ENCODE data around the gene CFAP410. TPM values are rescaled to one million over a fixed set of nuclear protein-coding genes. Genes with fewer than 3 reads are reported as not detected.
A peak's percentile ranks its signal among the peaks of the same experiment; 100 is the strongest.
"Not testable (repeated sequence)": the region's sequence is repeated elsewhere in the genome, so short reads cannot be mapped to it uniquely, and the experiment has no call there.

CFAP410 gene
- total RNA-seq, 8 experiments from 2014 or later: 12.5 to 19.0 (median 16.7) TPM

- in situ Hi-C loops (cut with MboI; ENCODE audit: low pct_unique_long_range_greater_than_20kb in 2 of 9, low sequenced_read_pairs in 9 of 9, unreplicated experiment in 9 of 9): no loop called here
- Histone ChIP-seq H3K4me1 (replicated peaks in 1 of 2) (peaks cover 0 to 6% of the 10 kb centered on the region in 2 donors), H3K27ac (no peak overlapping the region), H3K4me3 (no peak overlapping the region)
- WGBS, 10 experiments: 100% methylated on average over 1 of the region's 13 CpGs; no CpG with 5 or more reads in 8 of the 10 experiments
- ATAC-seq (replicated peaks in 6 of 8): no peak
These were observed 25.7 kb downstream of the CFAP410 start for GRCh38 chr21:44313451-44313850.

- in situ Hi-C loops (cut with MboI; ENCODE audit: low pct_unique_long_range_greater_than_20kb in 2 of 9, low sequenced_read_pairs in 9 of 9, unreplicated experiment in 9 of 9): no loop called here
- Histone ChIP-seq H3K4me3 (no peak overlapping the region), H3K4me1 (replicated peaks in 1 of 2) (peaks cover 0 to 9% of the 10 kb centered on the region in 2 donors), H3K27ac (no peak overlapping the region)
- WGBS, 10 experiments: no CpG with 5 or more reads among the region's 19 CpGs
- ATAC-seq (replicated peaks in 6 of 8): no peak
These were observed 26.5 kb downstream of the CFAP410 start for GRCh38 chr21:44312716-44313115.

GRCh38 chr21:44312089-44312488 is 27.1 kb downstream of the CFAP410 start:
- ATAC-seq (replicated peaks in 6 of 8): no peak
- in situ Hi-C loops (cut with MboI; ENCODE audit: low pct_unique_long_range_greater_than_20kb in 2 of 9, low sequenced_read_pairs in 9 of 9, unreplicated experiment in 9 of 9): no loop called here
- H3K4me1 ChIP-seq (replicated peaks in 1 of 2): peaks cover 3 to 14% of the 10 kb centered on the region in 2 donors
- no peak overlapping the region for H3K27ac ChIP-seq
- WGBS, 10 experiments: 83 to 100% (median 96%) methylated on average over 2 to 9 of the region's 22 CpGs; no CpG with 5 or more reads in 7 of the 10 experiments
- no peak overlapping the region for H3K4me3 ChIP-seq

- ATAC-seq (replicated peaks in 6 of 8): no peak
- 60 to 100% (median 97%) methylated on average over 1 to 8 of the region's 28 CpGs; no CpG with 5 or more reads in 4 of the 10 experiments for WGBS, 10 experiments
- no peak overlapping the region for H3K27ac ChIP-seq
These were observed 28.3 kb downstream of the CFAP410 start for GRCh38 chr21:44310628-44311507.

GRCh38 chr21:44306936-44307704 is 32.1 kb downstream of the CFAP410 start:
- peak overlapping the region in 1 of 2 donors; percentile 50 for H3K27ac ChIP-seq
- in situ Hi-C loops (cut with MboI; ENCODE audit: low pct_unique_long_range_greater_than_20kb in 2 of 9, low sequenced_read_pairs in 9 of 9, unreplicated experiment in 9 of 9): no loop called here
- WGBS, 10 experiments: 20 to 64% methylated on average over 1 to 5 of the region's 21 CpGs; no CpG with 5 or more reads in 8 of the 10 experiments
- peak; percentile 34 to 75 (median 66) for ATAC-seq (replicated peaks in 6 of 8)
- peaks cover 26 to 57% of the 10 kb centered on the region in 2 donors for H3K4me1 ChIP-seq (replicated peaks in 1 of 2)
- no peak overlapping the region for H3K4me3 ChIP-seq

More at GRCh38 chr21:44310628-44311507, 28.3 kb downstream of the CFAP410 start:
- Histone ChIP-seq H3K4me3 (no peak overlapping the region), H3K4me1 (replicated peaks in 1 of 2) (peaks cover 9 to 26% of the 10 kb centered on the region in 2 donors)
- in situ Hi-C loops (cut with MboI; ENCODE audit: low pct_unique_long_range_greater_than_20kb in 2 of 9, low sequenced_read_pairs in 9 of 9, unreplicated experiment in 9 of 9): no loop called here

- ATAC-seq (replicated peaks in 6 of 8): no peak
- Histone ChIP-seq H3K4me3 (no peak overlapping the region), H3K27ac (no peak overlapping the region), H3K4me1 (replicated peaks in 1 of 2) (peaks cover 31 to 72% of the 10 kb centered on the region in 2 donors)
- WGBS, 10 experiments: 90 to 100% (median 100%) methylated on average over 1 to 2 of the region's 9 CpGs; no CpG with 5 or more reads in 6 of the 10 experiments
- in situ Hi-C loops (cut with MboI; ENCODE audit: low pct_unique_long_range_greater_than_20kb in 2 of 9, low sequenced_read_pairs in 9 of 9, unreplicated experiment in 9 of 9): no loop called here
These were observed 33.5 kb downstream of the CFAP410 start for GRCh38 chr21:44305691-44306090.

- Histone ChIP-seq H3K4me3 (no peak overlapping the region), H3K27ac (no peak overlapping the region), H3K4me1 (replicated peaks in 1 of 2) (peaks cover 31 to 72% of the 10 kb centered on the region in 2 donors)
- in situ Hi-C loops (cut with MboI; ENCODE audit: low pct_unique_long_range_greater_than_20kb in 2 of 9, low sequenced_read_pairs in 9 of 9, unreplicated experiment in 9 of 9): no loop called here
- ATAC-seq (replicated peaks in 6 of 8): peak in 6 of 8 experiments; percentile 48 to 65 (median 54)
- 60 to 70% methylated on average over 1 to 2 of the region's 8 CpGs; no CpG with 5 or more reads in 8 of the 10 experiments for WGBS, 10 experiments
These were observed 34.3 kb downstream of the CFAP410 start for GRCh38 chr21:44304877-44305293.

- in situ Hi-C loops (cut with MboI; ENCODE audit: low pct_unique_long_range_greater_than_20kb in 2 of 9, low sequenced_read_pairs in 9 of 9, unreplicated experiment in 9 of 9): no loop called here
- no peak overlapping the region for H3K4me3 ChIP-seq
- H3K4me1 ChIP-seq (replicated peaks in 1 of 2): peaks cover 33 to 71% of the 10 kb centered on the region in 2 donors
- no peak for ATAC-seq (replicated peaks in 6 of 8)
- H3K27ac ChIP-seq: peak overlapping the region in 1 of 2 donors; percentile 56
- WGBS, 10 experiments: 10 to 50% (median 20%) methylated on average over 1 to 7 of the region's 16 CpGs; no CpG with 5 or more reads in 4 of the 10 experiments
These were observed 35.1 kb downstream of the CFAP410 start for GRCh38 chr21:44304011-44304616.

GRCh38 chr21:44303490-44303981 is 35.7 kb downstream of the CFAP410 start:
- in situ Hi-C loops (cut with MboI; ENCODE audit: low pct_unique_long_range_greater_than_20kb in 2 of 9, low sequenced_read_pairs in 9 of 9, unreplicated experiment in 9 of 9): no loop called here
- Histone ChIP-seq H3K27ac (peak overlapping the region in 1 of 2 donors; percentile 56), H3K4me3 (no peak overlapping the region), H3K4me1 (replicated peaks in 1 of 2) (peaks cover 34 to 65% of the 10 kb centered on the region in 2 donors)
- ATAC-seq (replicated peaks in 6 of 8): no peak
- WGBS, 10 experiments: 0 to 100% (median 46%) methylated on average over 1 to 5 of the region's 12 CpGs; no CpG with 5 or more reads in 1 of the 10 experiments

GRCh38 chr21:44302573-44303401 is 36.4 kb downstream of the CFAP410 start:
- in situ Hi-C loops (cut with MboI; ENCODE audit: low pct_unique_long_range_greater_than_20kb in 2 of 9, low sequenced_read_pairs in 9 of 9, unreplicated experiment in 9 of 9); H3K27ac ChIP-seq; ATAC-seq (replicated peaks in 6 of 8); H3K4me3 ChIP-seq: not testable (repeated sequence)
- peaks cover 34 to 64% of the 10 kb centered on the region in 2 donors for H3K4me1 ChIP-seq (replicated peaks in 1 of 2)
- WGBS, 10 experiments: 80 to 96% (median 87%) methylated on average over 4 to 14 of the region's 23 CpGs; no CpG with 5 or more reads in 4 of the 10 experiments

- H3K4me3 ChIP-seq: no peak overlapping the region
- 40 to 100% (median 100%) methylated on average over 1 of the region's 9 CpGs; no CpG with 5 or more reads in 7 of the 10 experiments for WGBS, 10 experiments
- in situ Hi-C loops (cut with MboI; ENCODE audit: low pct_unique_long_range_greater_than_20kb in 2 of 9, low sequenced_read_pairs in 9 of 9, unreplicated experiment in 9 of 9): no loop called here
- no peak for ATAC-seq (replicated peaks in 6 of 8)
- no peak overlapping the region for H3K27ac ChIP-seq
- peaks cover 30 to 59% of the 10 kb centered on the region in 2 donors for H3K4me1 ChIP-seq (replicated peaks in 1 of 2)
These were observed 37.2 kb downstream of the CFAP410 start for GRCh38 chr21:44301961-44302406.

- in situ Hi-C loops (cut with MboI; ENCODE audit: low pct_unique_long_range_greater_than_20kb in 2 of 9, low sequenced_read_pairs in 9 of 9, unreplicated experiment in 9 of 9): no loop called here
- no peak for ATAC-seq (replicated peaks in 6 of 8)
- H3K4me3 ChIP-seq: peak overlapping the region; percentile 52 to 96 (median 69)
- peaks cover 25 to 51% of the 10 kb centered on the region in 2 donors for H3K4me1 ChIP-seq (replicated peaks in 1 of 2)
- 48 to 95% (median 64%) methylated on average over 2 to 4 of the region's 13 CpGs; no CpG with 5 or more reads in 6 of the 10 experiments for WGBS, 10 experiments
- H3K27ac ChIP-seq: no peak overlapping the region
These were observed 38.0 kb downstream of the CFAP410 start for GRCh38 chr21:44301141-44301540.
